Neuron (in vitro differentiated cells): ENCODE results near the gene WDR19.
"Not testable (repeated sequence)": the region's sequence is repeated elsewhere in the genome, so short reads cannot be mapped to it uniquely, and the experiment has no call there.

Experiments used
- H2AFZ ChIP-seq: one replicate; pipeline ENCODE4 v1.6.1; 2013; ENCODE audit warnings: low read depth, mild to moderate bottlenecking, inconsistent platforms, low read length, moderate library complexity
- H3K27me3 ChIP-seq: one replicate; pipeline ENCODE4 v1.6.1; 2013; ENCODE audit warnings: low read length; ENCODE audit not compliant: insufficient read depth
- H3K36me3 ChIP-seq: one replicate; pipeline ENCODE4 v1.6.1; 2013; ENCODE audit warnings: low read length; ENCODE audit not compliant: insufficient read depth
- H3K4me1 ChIP-seq: one replicate; pipeline ENCODE4 v1.6.1; 2013; ENCODE audit warnings: low read length; ENCODE audit not compliant: insufficient read depth
- H3K4me3 ChIP-seq: 2 replicates; pipeline ENCODE4 v1.5.1; 2013; ENCODE audit warnings: mild to moderate bottlenecking, low read length, moderate library complexity
- H3K9me3 ChIP-seq: one replicate; pipeline ENCODE4 v1.6.1; 2013; ENCODE audit warnings: low read length

The WDR19 gene

DNA sequence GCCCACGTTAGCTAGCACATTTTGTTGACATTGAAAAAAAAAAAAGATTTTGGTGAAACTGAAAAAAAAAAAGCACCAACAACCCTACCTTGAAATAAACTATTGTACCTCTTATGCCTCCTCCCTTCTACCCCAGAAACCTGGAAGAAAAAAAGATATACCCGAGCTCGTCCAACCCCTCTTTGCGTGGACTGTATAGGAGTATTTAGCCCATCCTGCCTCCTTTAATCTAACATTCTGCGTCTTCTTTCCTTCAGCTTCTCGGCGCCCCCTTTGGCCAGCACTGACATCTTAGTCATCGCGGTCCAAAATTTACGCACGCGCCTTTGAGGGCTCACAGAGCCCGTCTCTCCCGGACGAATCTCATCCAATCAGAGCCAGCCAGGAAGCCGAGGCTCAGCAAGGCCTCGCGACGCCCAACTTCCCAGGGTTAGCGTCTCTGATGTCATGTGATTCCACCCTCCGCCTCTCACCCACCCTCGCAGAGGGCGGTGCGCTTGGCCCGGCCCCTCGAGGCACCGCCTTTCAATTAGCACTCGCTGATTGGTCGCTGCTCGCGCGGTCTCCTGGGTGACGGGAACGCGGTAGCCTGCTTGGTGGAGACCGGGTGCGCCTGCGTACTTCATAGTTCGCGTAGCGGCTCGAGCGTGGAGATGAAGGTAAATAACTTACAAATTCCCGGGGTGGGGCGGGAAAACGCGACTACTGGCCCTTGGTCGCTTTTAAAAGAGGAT, at the start of gene WDR19:
WDR19 (plus strand) TSS at position 625 of the 734 bp plus-strand sequence; CDS start at position 654, 29 bp downstream.
- Histone ChIP-seq H3K4me1 (peaks cover 11% of the 10 kb centered on the region), H2AFZ (peak within 1 kb of the TSS; percentile 77), H3K36me3 (peaks cover 7% of the 10 kb centered on the region), H3K4me3 (peak within 1 kb of the TSS; percentile 75), H3K27me3 (no peaks in the 10 kb centered on the region), H3K9me3 (no peaks in the 10 kb centered on the region)

DNA sequence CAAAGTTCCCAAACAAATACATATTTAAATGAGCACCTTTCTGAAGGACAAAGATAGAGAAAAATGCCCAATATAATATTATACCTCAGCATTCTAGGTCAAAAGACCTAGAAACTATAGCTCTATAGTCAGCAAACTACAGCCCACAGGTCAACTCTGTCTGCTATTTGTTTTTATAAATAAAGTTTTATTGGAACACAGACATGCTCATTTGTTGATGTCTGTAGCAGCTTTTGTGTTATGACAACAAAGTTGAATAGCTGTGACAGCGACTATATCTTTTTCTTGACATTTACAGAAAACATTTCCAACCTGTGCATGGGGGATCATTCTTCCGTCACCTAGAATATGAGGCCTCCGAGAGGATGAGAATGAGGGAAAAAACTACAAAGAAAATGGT, 48.7 kb upstream of the WDR19 start:
- no peaks in the 10 kb centered on the region for H3K27me3 ChIP-seq
- no peaks in the 10 kb centered on the region for H3K36me3 ChIP-seq
- peaks cover 10% of the 10 kb centered on the region for H3K4me1 ChIP-seq
- no peak overlapping the region for H2AFZ ChIP-seq
- no peak overlapping the region for H3K4me3 ChIP-seq
- no peaks in the 10 kb centered on the region for H3K9me3 ChIP-seq

DNA sequence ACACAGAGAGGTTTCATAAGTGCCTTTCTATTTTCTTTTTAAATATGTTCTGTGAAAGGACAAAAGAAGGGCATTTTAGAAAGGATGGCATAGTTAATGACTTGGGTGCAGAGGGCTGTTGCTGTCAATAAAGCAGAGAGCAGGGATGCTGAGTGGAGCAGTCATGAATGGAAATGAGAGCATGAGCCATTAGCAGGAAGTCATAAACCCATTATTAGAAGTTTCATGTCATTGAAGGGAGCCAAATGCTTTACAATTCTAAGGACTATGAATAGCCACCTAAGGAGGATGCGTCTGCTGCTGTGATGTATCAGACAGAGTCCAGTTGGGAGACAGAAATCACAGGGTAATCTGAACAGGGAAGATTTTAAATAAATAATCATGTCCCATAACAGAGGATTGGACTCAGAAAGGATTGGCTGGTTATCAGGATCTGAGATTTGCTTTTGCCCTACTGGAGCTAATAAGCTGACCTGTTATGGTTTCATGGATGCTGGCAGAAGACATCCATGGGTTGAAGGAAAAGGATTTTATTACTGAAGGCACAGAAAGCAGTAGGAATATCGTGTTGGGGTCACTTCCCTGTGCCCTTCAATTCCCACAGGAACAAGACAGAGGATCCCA, 47.5 kb upstream of the WDR19 start:
- Histone ChIP-seq H3K9me3 (no peaks in the 10 kb centered on the region), H3K4me1 (peaks cover 10% of the 10 kb centered on the region), H2AFZ (peak overlapping the region; percentile 31), H3K36me3 (no peaks in the 10 kb centered on the region), H3K27me3 (no peaks in the 10 kb centered on the region), H3K4me3 (peak overlapping the region; percentile 22)

DNA sequence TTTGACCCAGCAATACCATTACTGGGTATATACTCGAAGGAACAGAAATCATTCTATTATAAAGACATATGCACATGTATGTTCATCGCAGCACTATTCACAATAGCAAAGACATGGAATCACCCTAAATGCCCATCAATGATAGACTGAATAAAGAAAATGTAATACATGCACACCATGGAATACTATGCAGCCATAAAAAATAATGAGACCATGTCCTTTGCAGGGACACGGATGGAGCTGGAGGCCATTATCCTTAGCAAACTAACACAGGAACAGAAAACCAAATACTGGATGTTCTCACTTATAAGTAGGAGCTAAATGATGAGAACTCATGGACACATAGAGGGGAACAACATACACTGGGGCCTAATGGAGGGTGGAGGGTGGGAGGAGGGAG, 44.1 kb upstream of the WDR19 start:
- H3K4me1 ChIP-seq, H2AFZ ChIP-seq, H3K4me3 ChIP-seq, H3K36me3 ChIP-seq, H3K9me3 ChIP-seq, H3K27me3 ChIP-seq: not testable (repeated sequence)

DNA sequence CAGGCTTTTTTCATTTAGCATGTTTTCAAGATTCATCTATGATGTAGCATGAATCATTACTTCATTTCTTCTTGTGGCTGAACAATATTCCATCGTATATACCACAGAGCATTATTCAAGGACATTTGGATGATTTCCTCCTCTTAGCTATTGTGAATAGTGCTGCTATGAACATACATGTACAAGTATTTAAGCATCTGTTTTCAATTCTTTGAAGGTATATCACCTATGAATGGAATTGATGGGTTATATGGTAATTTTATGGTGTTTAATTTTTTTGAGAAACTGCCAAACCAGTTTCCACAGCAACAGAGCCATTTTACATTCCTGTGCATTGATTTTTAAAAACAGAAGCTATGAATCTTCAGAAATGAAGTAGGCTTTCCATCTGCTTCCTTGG, 36.1 kb upstream of the WDR19 start:
- no peak overlapping the region for H3K4me3 ChIP-seq
- H3K27me3 ChIP-seq: no peaks in the 10 kb centered on the region

DNA sequence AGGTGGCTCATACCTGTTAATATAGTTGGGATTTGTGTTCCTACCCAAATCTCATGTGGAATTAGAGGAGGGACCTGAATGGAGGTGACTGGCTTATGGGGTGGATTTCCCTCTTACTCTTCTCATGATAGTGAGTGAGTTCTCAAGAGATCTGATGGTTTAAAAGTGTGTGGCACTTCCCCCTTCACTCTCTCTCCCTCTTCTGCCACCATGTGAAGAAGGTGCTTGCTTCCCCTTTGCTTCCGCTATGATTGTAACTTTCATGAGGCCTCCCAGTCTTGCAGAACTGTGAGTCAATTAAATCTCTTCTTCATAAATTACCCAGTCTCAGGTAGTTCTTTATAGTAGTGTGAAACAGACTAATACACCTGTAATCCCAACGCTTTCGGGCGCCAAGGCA, 28.3 kb upstream of the WDR19 start:
- Histone ChIP-seq H3K4me1 (no peaks in the 10 kb centered on the region), H2AFZ (no peak overlapping the region), H3K27me3 (no peaks in the 10 kb centered on the region), H3K36me3 (no peaks in the 10 kb centered on the region), H3K9me3 (no peaks in the 10 kb centered on the region), H3K4me3 (no peak overlapping the region)

More for the DNA sequence above, 36.1 kb upstream of the WDR19 start:
- H3K4me1 ChIP-seq: no peaks in the 10 kb centered on the region
- H3K9me3 ChIP-seq: no peaks in the 10 kb centered on the region
- H2AFZ ChIP-seq: no peak overlapping the region
- no peaks in the 10 kb centered on the region for H3K36me3 ChIP-seq

DNA sequence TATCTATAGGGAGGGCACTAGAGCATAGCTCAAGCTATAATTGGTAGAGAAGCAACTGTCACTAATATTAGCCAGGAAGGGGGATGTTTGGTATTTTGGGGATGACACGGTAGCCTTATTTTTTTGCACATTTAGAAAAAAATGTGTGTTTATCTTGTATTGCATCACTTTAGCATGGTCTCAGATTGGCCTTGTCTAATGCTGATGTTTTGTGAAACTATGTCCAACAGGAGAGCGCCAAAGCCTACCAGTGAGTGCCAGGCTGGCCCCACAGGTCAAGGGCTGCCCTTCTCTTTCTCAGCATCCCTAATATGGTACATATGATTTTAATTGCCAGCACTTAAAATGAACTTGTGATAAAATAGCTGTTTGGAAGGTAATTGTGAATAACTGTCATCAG, 24.8 kb upstream of the WDR19 start:
- Histone ChIP-seq H2AFZ (no peak overlapping the region), H3K27me3 (no peaks in the 10 kb centered on the region), H3K4me3 (no peak overlapping the region), H3K36me3 (no peaks in the 10 kb centered on the region), H3K9me3 (no peaks in the 10 kb centered on the region), H3K4me1 (no peaks in the 10 kb centered on the region)

DNA sequence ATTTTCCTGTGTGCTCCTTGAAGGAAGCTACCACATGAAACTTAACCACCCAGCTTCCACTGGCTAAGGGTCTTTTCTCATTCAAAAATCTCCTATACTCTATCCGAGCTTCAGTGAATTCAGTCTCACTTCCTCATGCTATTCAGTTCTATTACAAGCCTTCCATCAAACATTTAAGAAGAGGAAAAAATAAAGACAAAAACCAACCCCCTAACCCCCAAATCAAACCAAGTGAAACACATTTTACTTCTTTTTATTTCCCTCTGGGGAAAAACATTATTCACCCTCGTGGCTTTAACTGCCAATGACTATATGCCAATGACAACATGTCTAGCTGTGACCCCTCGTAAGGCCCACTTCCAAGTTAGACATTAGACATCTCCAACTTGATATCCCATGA, 16.2 kb upstream of the WDR19 start:
- Histone ChIP-seq H3K36me3 (no peaks in the 10 kb centered on the region), H3K9me3 (peaks cover 4% of the 10 kb centered on the region), H3K4me3 (no peak overlapping the region), H3K4me1 (no peaks in the 10 kb centered on the region), H2AFZ (no peak overlapping the region), H3K27me3 (no peaks in the 10 kb centered on the region)

DNA sequence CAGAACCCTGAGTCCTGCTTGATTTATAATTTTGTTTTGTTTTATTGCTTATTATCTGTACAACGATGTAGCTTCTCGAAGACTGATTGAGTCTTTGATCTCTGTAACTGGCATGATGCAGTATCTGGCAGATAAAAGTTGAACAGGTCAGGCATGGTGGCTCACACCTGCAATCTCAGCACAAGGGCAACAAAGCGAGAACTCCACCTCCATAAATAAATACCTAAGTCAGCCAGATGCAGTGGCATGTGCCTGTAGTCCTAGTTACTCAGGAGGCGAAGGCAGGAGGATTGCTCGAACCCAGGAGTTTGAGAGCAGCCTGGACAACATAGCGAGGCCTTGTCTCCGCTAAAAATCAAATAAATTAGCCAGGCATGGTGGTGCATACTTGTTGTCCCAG, 15.7 kb upstream of the WDR19 start:
- no peaks in the 10 kb centered on the region for H3K36me3 ChIP-seq

DNA sequence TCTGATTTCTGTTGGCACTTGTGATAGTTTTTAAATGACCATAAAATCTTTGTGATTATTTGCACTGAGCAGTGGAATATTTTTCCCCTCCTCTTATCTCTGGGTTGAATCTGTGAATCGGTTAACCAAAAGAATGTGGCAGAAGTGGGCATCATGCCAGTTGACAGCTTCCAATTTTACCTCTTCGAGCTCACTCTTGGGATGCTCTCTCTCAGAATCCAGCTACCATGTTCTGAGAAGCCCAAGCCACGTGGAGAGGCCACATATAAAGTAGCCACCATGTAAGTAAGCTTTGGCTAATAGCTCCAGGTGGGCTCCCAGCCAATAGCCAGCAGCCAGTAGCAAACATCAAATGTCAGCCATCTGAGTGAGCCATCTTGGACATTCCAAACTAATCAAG, 12.9 kb upstream of the WDR19 start:
- peaks cover 4% of the 10 kb centered on the region for H3K9me3 ChIP-seq
- no peak overlapping the region for H3K4me3 ChIP-seq
- no peak overlapping the region for H2AFZ ChIP-seq
- H3K4me1 ChIP-seq: no peaks in the 10 kb centered on the region
- H3K36me3 ChIP-seq: no peaks in the 10 kb centered on the region
- no peaks in the 10 kb centered on the region for H3K27me3 ChIP-seq

More for the DNA sequence above, 15.7 kb upstream of the WDR19 start:
- Histone ChIP-seq H2AFZ (no peak overlapping the region), H3K4me1 (no peaks in the 10 kb centered on the region), H3K27me3 (no peaks in the 10 kb centered on the region), H3K4me3 (no peak overlapping the region), H3K9me3 (peaks cover 4% of the 10 kb centered on the region)

DNA sequence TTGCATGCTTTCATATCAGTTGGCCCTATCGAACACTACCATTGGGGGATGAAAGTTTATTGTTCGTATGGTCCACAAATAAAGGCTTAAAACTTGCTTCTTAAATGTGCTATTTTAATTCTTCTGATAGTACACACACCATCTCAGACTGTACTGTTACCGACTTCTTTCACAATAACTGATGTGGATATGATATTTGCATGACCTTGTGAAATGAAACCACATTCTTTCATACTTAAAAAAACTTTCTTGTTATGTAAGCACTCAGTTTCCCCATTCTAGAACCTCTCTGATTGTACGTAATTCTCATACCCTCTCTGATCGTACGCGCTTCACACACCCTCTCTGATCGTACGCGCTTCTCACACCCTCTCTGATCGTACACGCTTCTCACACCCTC, 12.0 kb upstream of the WDR19 start:
- H3K27me3 ChIP-seq: no peaks in the 10 kb centered on the region
- no peak overlapping the region for H3K4me3 ChIP-seq
- H3K4me1 ChIP-seq: no peaks in the 10 kb centered on the region
- peaks cover 4% of the 10 kb centered on the region for H3K9me3 ChIP-seq
- no peak overlapping the region for H2AFZ ChIP-seq
- no peaks in the 10 kb centered on the region for H3K36me3 ChIP-seq

DNA sequence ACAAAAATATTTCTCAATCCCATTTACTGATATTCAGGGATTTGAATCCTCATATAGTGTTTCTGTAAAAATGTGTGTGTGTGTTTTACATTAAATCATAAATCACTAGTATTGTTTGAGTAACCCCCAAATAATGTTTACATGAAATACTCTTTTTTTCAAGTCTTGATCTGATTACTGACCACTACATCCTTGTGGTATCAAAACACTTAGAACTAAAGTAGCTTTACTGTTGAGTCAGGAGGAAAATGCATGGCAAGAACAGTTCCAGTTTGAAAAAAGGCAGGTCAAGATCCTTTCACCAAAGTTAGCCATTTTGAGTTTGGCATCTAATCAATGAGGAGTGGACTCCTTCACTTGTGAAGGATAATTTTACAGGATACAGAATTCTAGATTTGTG, 3.6 kb upstream of the WDR19 start:
- H3K9me3 ChIP-seq: no peaks in the 10 kb centered on the region
- no peak overlapping the region for H2AFZ ChIP-seq
- no peak overlapping the region for H3K4me3 ChIP-seq
- no peaks in the 10 kb centered on the region for H3K36me3 ChIP-seq
- no peaks in the 10 kb centered on the region for H3K27me3 ChIP-seq
- peaks cover 11% of the 10 kb centered on the region for H3K4me1 ChIP-seq

DNA sequence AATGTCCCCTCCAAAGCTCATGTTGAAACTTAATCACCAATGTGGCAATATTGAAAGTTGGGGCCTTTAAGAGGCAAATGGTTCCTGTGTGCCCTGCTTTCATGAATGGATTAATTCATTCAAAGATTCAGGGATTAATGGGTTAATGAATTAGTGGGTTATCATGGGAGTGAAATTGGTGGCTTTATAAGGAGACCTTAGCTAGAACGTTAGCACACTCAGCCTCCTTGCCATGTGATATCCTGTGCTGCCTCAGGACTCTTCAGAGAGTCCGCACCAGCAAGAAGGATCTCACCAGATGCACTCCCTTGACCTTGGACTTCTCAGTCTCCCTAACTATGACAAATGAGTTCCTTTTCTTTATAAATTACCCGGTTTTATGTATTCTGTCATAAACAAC, 2.6 kb upstream of the WDR19 start:
- Histone ChIP-seq H2AFZ (no peak overlapping the region), H3K4me1 (peaks cover 11% of the 10 kb centered on the region), H3K36me3 (no peaks in the 10 kb centered on the region), H3K4me3 (no peak overlapping the region), H3K9me3 (no peaks in the 10 kb centered on the region), H3K27me3 (no peaks in the 10 kb centered on the region)

DNA sequence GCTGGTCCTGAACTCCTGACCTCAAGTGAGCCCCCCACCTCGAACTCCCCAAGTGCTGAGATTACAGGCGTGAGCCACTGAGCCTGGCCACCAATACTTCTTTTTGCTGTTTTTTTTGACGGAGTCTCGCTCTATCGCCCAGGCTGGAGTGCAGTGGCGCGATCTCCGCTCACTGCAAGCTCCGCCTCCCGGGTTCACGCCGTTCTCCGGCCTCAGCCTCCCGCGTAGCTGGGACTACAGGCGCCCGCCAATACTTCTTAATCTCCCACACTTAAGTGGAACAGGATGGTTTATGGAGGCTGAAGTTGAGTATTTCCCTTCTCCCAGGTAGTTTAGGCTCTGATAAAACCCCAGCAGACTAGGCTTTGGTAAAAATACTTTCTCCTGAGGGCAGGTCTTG, 1.7 kb upstream of the WDR19 start:
- not testable (repeated sequence) for H3K4me3 ChIP-seq

More for the DNA sequence above, 1.7 kb upstream of the WDR19 start:
- peaks cover 11% of the 10 kb centered on the region for H3K4me1 ChIP-seq
- H3K36me3 ChIP-seq, H2AFZ ChIP-seq, H3K9me3 ChIP-seq, H3K27me3 ChIP-seq: not testable (repeated sequence)
